WTC11 (cell line): ENCODE data around the gene C6orf47. TPM values are rescaled to one million over a fixed set of nuclear protein-coding genes. Genes with fewer than 3 reads are reported as not detected.

Experiments
- ATAC-seq: fragments of 200-7000 bp; cut with Tn5 transposase; 2 replicates; pipeline ENCODE4 v1.10.0; 2021; ENCODE audit warnings: mild to moderate bottlenecking, moderate library complexity
- CTCF ChIA-PET: fragments of 300-600 bp; sonication (Branson Sonifier 250); formaldehyde crosslinking; loops from one replicate; lab custom pipeline; 2021; ENCODE audit warnings: antibody characterized with exemption; lab: Charles Lee
- POLR2A ChIA-PET: fragments of 350-600 bp; sonication (Branson Sonifier 250); formaldehyde crosslinking; loops from one replicate; lab custom pipeline; 2021; ENCODE audit warnings: antibody characterized with exemption; lab: Charles Lee
- DNase-seq: peaks from one replicate; pipeline ENCODE4 v3.0.0; 2021; ENCODE audit warnings: low spot score
- H3K27ac Mint-ChIP-seq: 2 replicates; pipeline ENCODE4 v1.8.0; 2021; ENCODE audit warnings: mixed read lengths
- H3K27me3 Mint-ChIP-seq: 2 replicates; pipeline ENCODE4 v1.8.0; 2021; ENCODE audit warnings: low read depth, mild to moderate bottlenecking, moderate library complexity, mixed read lengths
- H3K36me3 Mint-ChIP-seq: 2 replicates; pipeline ENCODE4 v1.8.0; 2021; ENCODE audit warnings: mixed read lengths
- H3K4me1 Mint-ChIP-seq: 2 replicates; pipeline ENCODE4 v1.8.0; 2022; ENCODE audit warnings: mixed read lengths
- H3K4me3 Mint-ChIP-seq: 2 replicates; pipeline ENCODE4 v1.8.0; 2021; ENCODE audit warnings: mild to moderate bottlenecking, moderate library complexity, mixed read lengths
- H3K9me3 Mint-ChIP-seq: 2 replicates; pipeline ENCODE4 v1.8.0; 2021; ENCODE audit warnings: mixed read lengths
- ATF6 ChIP-seq: sonication (generic); formaldehyde crosslinking; IDR thresholded peaks from 2 replicates; pipeline ENCODE4 v1.8.1; 2023; ENCODE audit warnings: mild to moderate bottlenecking, missing genetic modification reagents
- CDX4 ChIP-seq: fragments of 250-450 bp; sonication (Bioruptor Pico); IDR thresholded peaks from 2 replicates; pipeline ENCODE4 v1.9.0; 2021; ENCODE audit warnings: moderate library complexity, mild to moderate bottlenecking, inconsistent platforms, borderline replicate concordance
- EMX1 ChIP-seq: fragments of 250-450 bp; sonication (Bioruptor Pico); IDR thresholded peaks from 2 replicates; pipeline ENCODE4 v1.8.0; 2021; ENCODE audit warnings: mild to moderate bottlenecking
- ESRRA ChIP-seq: sonication (generic); formaldehyde crosslinking; IDR thresholded peaks from 2 replicates; pipeline ENCODE4 v1.8.1; 2022; ENCODE audit warnings: mild to moderate bottlenecking, missing genetic modification reagents, borderline replicate concordance
- FOXJ3 ChIP-seq: sonication (generic); formaldehyde crosslinking; IDR thresholded peaks from 2 replicates; pipeline ENCODE4 v1.9.0; 2021; ENCODE audit warnings: missing genetic modification reagents, mild to moderate bottlenecking, borderline replicate concordance
- GTF2I ChIP-seq: fragments of 250-450 bp; sonication (Bioruptor Pico); conservative IDR thresholded peaks from 2 replicates; pipeline ENCODE4 v1.4.0; 2021; ENCODE audit warnings: mild to moderate bottlenecking
- MLX ChIP-seq: sonication (generic); formaldehyde crosslinking; IDR thresholded peaks from 2 replicates; pipeline ENCODE4 v1.8.1; 2023; ENCODE audit warnings: mild to moderate bottlenecking, missing genetic modification reagents, moderate library complexity
- MYBL2 ChIP-seq: sonication (generic); formaldehyde crosslinking; IDR thresholded peaks from 2 replicates; pipeline ENCODE4 v1.8.1; 2023; ENCODE audit warnings: mild to moderate bottlenecking, moderate library complexity, missing genetic modification reagents
- NFATC4 ChIP-seq: fragments of 250-450 bp; sonication (Bioruptor Pico); IDR thresholded peaks from 2 replicates; pipeline ENCODE4 v1.9.0; 2021; ENCODE audit warnings: mild to moderate bottlenecking
- NFE2L1 ChIP-seq: sonication (generic); formaldehyde crosslinking; IDR thresholded peaks from 2 replicates; pipeline ENCODE4 v1.8.1; 2023; ENCODE audit warnings: missing genetic modification reagents
- NR2C2 ChIP-seq: sonication (generic); formaldehyde crosslinking; IDR thresholded peaks from 2 replicates; pipeline ENCODE4 v1.8.0; 2022; ENCODE audit warnings: mild to moderate bottlenecking, missing genetic modification reagents
- PRRX2 ChIP-seq: fragments of 250-450 bp; sonication (Bioruptor Pico); IDR thresholded peaks from 2 replicates; pipeline ENCODE4 v1.8.0; 2021; ENCODE audit warnings: mild to moderate bottlenecking
- RELA ChIP-seq: sonication (generic); formaldehyde crosslinking; IDR thresholded peaks from 2 replicates; pipeline ENCODE4 v1.8.1; 2022; ENCODE audit warnings: missing genetic modification reagents, mild to moderate bottlenecking, borderline replicate concordance
- SMAD3 ChIP-seq: sonication (generic); formaldehyde crosslinking; IDR thresholded peaks from 2 replicates; pipeline ENCODE4 v1.8.0; 2022; ENCODE audit warnings: missing genetic modification reagents, mild to moderate bottlenecking, borderline replicate concordance
- TCF7 ChIP-seq: sonication (generic); formaldehyde crosslinking; IDR thresholded peaks from 2 replicates; pipeline ENCODE4 v1.8.0; 2022; ENCODE audit warnings: mild to moderate bottlenecking, low read depth, missing genetic modification reagents, moderate library complexity
- USF1 ChIP-seq: sonication (generic); formaldehyde crosslinking; IDR thresholded peaks from 2 replicates; pipeline ENCODE4 v1.8.0; 2022; ENCODE audit warnings: mild to moderate bottlenecking, missing genetic modification reagents
- USF2 ChIP-seq: sonication (generic); formaldehyde crosslinking; IDR thresholded peaks from 2 replicates; pipeline ENCODE4 v1.8.1; 2023; ENCODE audit warnings: mild to moderate bottlenecking, missing genetic modification reagents, moderate library complexity
- ZBTB43 ChIP-seq: sonication (generic); formaldehyde crosslinking; IDR thresholded peaks from 2 replicates; pipeline ENCODE4 v1.8.1; 2023; ENCODE audit warnings: mild to moderate bottlenecking, missing genetic modification reagents
- ZNF219 ChIP-seq: sonication (generic); formaldehyde crosslinking; IDR thresholded peaks from 2 replicates; pipeline ENCODE4 v1.8.0; 2023; ENCODE audit warnings: missing genetic modification reagents, mild to moderate bottlenecking, borderline replicate concordance
- ZNF281 ChIP-seq: sonication (generic); formaldehyde crosslinking; IDR thresholded peaks from 2 replicates; pipeline ENCODE4 v1.8.0; 2023; ENCODE audit warnings: mild to moderate bottlenecking, missing genetic modification reagents
- ZNF423 ChIP-seq: fragments of 250-450 bp; sonication (Bioruptor Pico); IDR thresholded peaks from 2 replicates; pipeline ENCODE4 v2.1.2; 2022; ENCODE audit warnings: mild to moderate bottlenecking, moderate library complexity
- ZNF512 ChIP-seq: sonication (generic); formaldehyde crosslinking; IDR thresholded peaks from 2 replicates; pipeline ENCODE4 v1.8.1; 2022; ENCODE audit warnings: missing genetic modification reagents, borderline replicate concordance
- total RNA-seq: library from RNA; stranded (reverse); gene quantifications from 3 replicates; pipeline ENCODE4 v1.2.3, GENCODE V29; 2021

C6orf47 gene
- total RNA-seq, 1 experiment from 2014 or later = 16.3 TPM

- TF ChIP-seq USF2 (CRISPR knock-in tag) (no peak), ESRRA (no peak), ZNF219 (no peak), ZNF281 (no peak), MYBL2 (CRISPR knock-in tag) (no peak), MLX (CRISPR knock-in tag) (no peak), RELA (CRISPR knock-in tag) (no peak), NR2C2 (CRISPR knock-in tag) (no peak), NFATC4 (CRISPR knock-in tag) (no peak), USF1 (no peak)
These were observed 17.4 kb upstream of the C6orf47 start (continued) for GRCh38 chr6:31677955-31678354.

GRCh38 chr6:31676904-31677303 lies 16.3 kb upstream of the C6orf47 start:
- H3K27ac Mint-ChIP-seq = no peak overlapping the region
- peaks cover 14% of the 10 kb centered on the region for H3K36me3 Mint-ChIP-seq
- DNase-seq (no peak), ATAC-seq (no peak)
- no peaks in the 10 kb centered on the region for H3K9me3 Mint-ChIP-seq
- no peak for TF ChIP-seq GTF2I (CRISPR knock-in tag)
- no peak for TF ChIP-seq PRRX2 (CRISPR knock-in tag)
- TF ChIP-seq ZNF512 (CRISPR knock-in tag) = no peak
- TF ChIP-seq EMX1 (CRISPR knock-in tag) = no peak
- TF ChIP-seq TCF7 (CRISPR knock-in tag) = no peak
- no peak for TF ChIP-seq NFE2L1
- TF ChIP-seq ATF6 (CRISPR knock-in tag) = no peak
- TF ChIP-seq CDX4 (CRISPR knock-in tag) = no peak
- TF ChIP-seq SMAD3 (CRISPR knock-in tag) = no peak
- TF ChIP-seq ZNF219 = no peak
- TF ChIP-seq FOXJ3 (CRISPR knock-in tag) = no peak
- no peak for TF ChIP-seq ZBTB43 (CRISPR knock-in tag)
- no peak for TF ChIP-seq USF2 (CRISPR knock-in tag)
- TF ChIP-seq ZNF423 (CRISPR knock-in tag) = no peak
- TF ChIP-seq, all 79 proteins: peak for 0
- Mint-ChIP-seq H3K4me1 (peaks cover 10% of the 10 kb centered on the region), H3K4me3 (no peak overlapping the region), H3K27me3 (peaks cover 17% of the 10 kb centered on the region)
- ChIA-PET POLR2A (no interaction called here), CTCF (no interaction called here)
